CD14-positive monocyte (primary cell): ENCODE results near the gene CACNB2. TPM values are rescaled to one million over a fixed set of nuclear protein-coding genes. Genes with fewer than 3 reads are reported as not detected.

Source experiments
- DNase-seq, 3 donors: peaks; one replicate each; pipeline ENCODE4 v3.0.0-alpha.2; 2011 to 2022
- H2AFZ ChIP-seq: 2 replicates; pipeline ENCODE4 v1.6.0; 2012; ENCODE audit warnings: mild to moderate bottlenecking, low read depth, low read length, inconsistent platforms; ENCODE audit not compliant: insufficient read depth, poor library complexity, severe bottlenecking
- H3K27ac ChIP-seq, 2 donors: 1 replicate in 1 of 2; 2 replicates in 1 of 2; pipeline ENCODE4 v1.5.1; 2012 to 2013; ENCODE audit warnings: low read length in 2 of 2, control low read depth in 1 of 2, inconsistent platforms in 1 of 2, low read depth in 1 of 2, mild to moderate bottlenecking in 1 of 2
- H3K27me3 ChIP-seq, 2 donors: one replicate each; pipeline versions ENCODE4 v1.6.0 to v1.6.1; 2011 to 2013; ENCODE audit warnings: low read length in 2 of 2; ENCODE audit not compliant: control insufficient read depth in 2 of 2, insufficient read depth in 2 of 2
- H3K36me3 ChIP-seq, 2 donors: replicated peaks in 1 of 2; 1 replicate in 1 of 2; 2 replicates in 1 of 2; pipeline versions ENCODE4 v1.5.1 to v1.6.1; 2012 to 2013; ENCODE audit warnings: low read length in 2 of 2, control low read depth in 1 of 2, inconsistent platforms in 1 of 2, mild to moderate bottlenecking in 1 of 2; ENCODE audit not compliant: insufficient read depth in 2 of 2, control insufficient read depth in 1 of 2
- H3K4me1 ChIP-seq, 2 donors: 1 replicate in 1 of 2; 2 replicates in 1 of 2; pipeline versions ENCODE4 v1.5.1 to v1.6.1; 2012 to 2013; ENCODE audit warnings: low read length in 2 of 2, control low read depth in 1 of 2, inconsistent platforms in 1 of 2, mild to moderate bottlenecking in 1 of 2, moderate library complexity in 1 of 2; ENCODE audit not compliant: insufficient read depth in 2 of 2, control insufficient read depth in 1 of 2
- H3K4me2 ChIP-seq: replicated peaks from 2 replicates; pipeline ENCODE3; 2012; ENCODE audit warnings: low read length, moderate library complexity, mild to moderate bottlenecking; ENCODE audit not compliant: poor library complexity, severe bottlenecking; ENCODE audit errors: extremely low read depth
- H3K4me3 ChIP-seq, 3 experiments: fragments of 200-600 bp in 1 of 3; sonication (generic) in 1 of 3; replicated peaks in 1 of 3; 1 replicate in 2 of 3; 2 replicates in 1 of 3; pipeline ENCODE4 v1.5.1; 2011 to 2013; ENCODE audit warnings: low read length in 3 of 3, mild to moderate bottlenecking in 3 of 3, control low read depth in 2 of 3, low read depth in 2 of 3, inconsistent platforms in 1 of 3, moderate library complexity in 1 of 3
- H3K79me2 ChIP-seq: 2 replicates; pipeline ENCODE4 v1.6.0; 2012; ENCODE audit warnings: mild to moderate bottlenecking, control low read depth, inconsistent platforms, low read length, moderate library complexity; ENCODE audit not compliant: insufficient read depth
- H3K9ac ChIP-seq: 2 replicates; pipeline ENCODE4 v1.6.0; 2017; ENCODE audit warnings: low read length, mild to moderate bottlenecking; ENCODE audit not compliant: insufficient read depth, poor library complexity, severe bottlenecking
- H3K9me3 ChIP-seq, 2 donors: replicated peaks in 1 of 2; 1 replicate in 1 of 2; 2 replicates in 1 of 2; pipeline versions ENCODE4 v1.5.1 to v1.6.1; 2012 to 2013; ENCODE audit warnings: low read length in 2 of 2, control low read depth in 1 of 2; ENCODE audit not compliant: control insufficient read depth in 1 of 2, insufficient read depth in 1 of 2
- H4K20me1 ChIP-seq: 2 replicates; pipeline ENCODE4 v1.6.0; 2012; ENCODE audit warnings: mild to moderate bottlenecking, low read length, control low read depth, moderate library complexity; ENCODE audit not compliant: insufficient read depth
- H3K27ac Mint-ChIP-seq, 7 donors: one replicate each; pipeline ENCODE4 v1.8.0; 2020; ENCODE audit warnings: mild to moderate bottlenecking in 7 of 7, mixed read lengths in 7 of 7, moderate library complexity in 6 of 7, inconsistent platforms in 2 of 7
- H3K27me3 Mint-ChIP-seq, 3 donors: one replicate each; pipeline ENCODE4 v1.8.0; 2021 to 2022; ENCODE audit warnings: low read depth in 3 of 3, mild to moderate bottlenecking in 3 of 3, mixed read lengths in 3 of 3, moderate library complexity in 3 of 3, inconsistent platforms in 1 of 3
- H3K36me3 Mint-ChIP-seq, 2 donors: one replicate each; pipeline ENCODE4 v1.8.0; 2020; ENCODE audit warnings: mixed read lengths in 2 of 2, inconsistent platforms in 1 of 2, mild to moderate bottlenecking in 1 of 2
- H3K4me1 Mint-ChIP-seq: one replicate; pipeline ENCODE4 v1.8.0; 2020; ENCODE audit warnings: mild to moderate bottlenecking, mixed read lengths
- H3K4me3 Mint-ChIP-seq, 2 donors: one replicate each; pipeline ENCODE4 v1.8.0; 2020; ENCODE audit warnings: mild to moderate bottlenecking in 2 of 2, mixed read lengths in 2 of 2, moderate library complexity in 1 of 2
- H3K9me3 Mint-ChIP-seq, 7 donors: one replicate each; pipeline ENCODE4 v1.8.0; 2020 to 2022; ENCODE audit warnings: mixed read lengths in 7 of 7, mild to moderate bottlenecking in 6 of 7, moderate library complexity in 6 of 7, inconsistent platforms in 2 of 7
- whole genome bisulfite sequencing: methylation state at CpG from one replicate; pipeline ENCODE4 v1.1.5; 2013; ENCODE audit warnings: missing lambda C conversion rate; ENCODE audit not compliant: insufficient coverage; 5-methylcytosine and 5-hydroxymethylcytosine counted together
- intact Hi-C, 2 donors: fragments of 100-400 bp; cut with micrococcal nuclease; formaldehyde crosslinking; loops; one replicate each; pipeline versions ENCODE4 v1.15.0 to v1.15.1; 2023
- polyA plus RNA-seq, 3 donors: library from polyadenylated mRNA; depleted of rRNA in 1 of 3; unstranded in 2 of 3; stranded (reverse) in 1 of 3; fragments of 300-500 nt in 2 of 3; fragments of >200 nt in 1 of 3; fragmentation: Illumina TruSeq in 2 of 3; gene quantifications; 1 replicate in 2 of 3; 2 replicates in 1 of 3; pipeline ENCODE4 v1.2.3, GENCODE V29; 2012 to 2021
- TF ChIP-seq, protein P1 (sequence below): fragments of 200-600 bp; IDR thresholded peaks from one replicate; pipeline ENCODE4 v1.8.0; 2022; ENCODE audit warnings: antibody characterized with exemption, mild to moderate bottlenecking

CACNB2 gene
- polyA plus RNA-seq, 3 donors, result 0.05 TPM; not detected in 2

DNA sequence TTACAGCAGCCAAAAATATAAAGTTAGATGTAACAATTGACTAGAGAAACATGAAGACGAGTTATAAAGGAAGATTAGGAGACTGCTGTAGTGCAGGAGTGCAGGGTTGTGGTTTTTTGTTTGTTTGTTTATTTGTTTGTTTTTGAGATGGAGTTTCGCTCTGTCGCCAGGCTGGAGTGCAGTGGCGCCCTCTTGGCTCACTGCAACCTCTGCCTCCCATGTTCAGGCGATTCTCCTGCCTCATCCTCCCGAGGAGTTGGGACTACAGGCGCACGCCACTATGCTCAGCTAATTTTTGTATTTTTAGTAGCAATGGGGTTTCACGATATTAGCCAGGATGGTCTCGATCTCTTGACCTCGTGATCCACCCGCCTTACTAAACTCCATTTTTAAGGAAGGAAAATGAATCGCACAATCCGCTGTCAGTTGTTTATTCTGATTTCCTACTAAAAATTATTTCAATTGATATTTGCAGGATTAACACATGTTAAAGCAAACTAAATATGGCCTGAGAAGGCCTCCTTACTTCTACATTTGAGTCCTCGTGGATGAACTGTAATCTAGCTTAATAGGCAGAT, 277.8 kb downstream of the CACNB2 start:
- Histone ChIP-seq H3K79me2 (no peaks in the 10 kb centered on the region), H3K27ac (peak overlapping the region in 1 of 2 donors; percentile 37), H3K4me3 (no peak overlapping the region), H3K4me2 (no peak overlapping the region), H4K20me1 (no peaks in the 10 kb centered on the region), H3K9me3 (no peaks in the 10 kb centered on the region), H3K4me1 (peaks cover 10% of the 10 kb centered on the region in 2 donors), H2AFZ (peak overlapping the region; percentile 57), H3K36me3 (no peaks in the 10 kb centered on the region), H3K27me3 (no peaks in the 10 kb centered on the region), H3K9ac (no peak overlapping the region)
- no peak for DNase-seq
- no peak overlapping the region for H3K27ac Mint-ChIP-seq
- peaks cover 18% of the 10 kb centered on the region for H3K4me1 Mint-ChIP-seq
- TF ChIP-seq, protein P1, sequence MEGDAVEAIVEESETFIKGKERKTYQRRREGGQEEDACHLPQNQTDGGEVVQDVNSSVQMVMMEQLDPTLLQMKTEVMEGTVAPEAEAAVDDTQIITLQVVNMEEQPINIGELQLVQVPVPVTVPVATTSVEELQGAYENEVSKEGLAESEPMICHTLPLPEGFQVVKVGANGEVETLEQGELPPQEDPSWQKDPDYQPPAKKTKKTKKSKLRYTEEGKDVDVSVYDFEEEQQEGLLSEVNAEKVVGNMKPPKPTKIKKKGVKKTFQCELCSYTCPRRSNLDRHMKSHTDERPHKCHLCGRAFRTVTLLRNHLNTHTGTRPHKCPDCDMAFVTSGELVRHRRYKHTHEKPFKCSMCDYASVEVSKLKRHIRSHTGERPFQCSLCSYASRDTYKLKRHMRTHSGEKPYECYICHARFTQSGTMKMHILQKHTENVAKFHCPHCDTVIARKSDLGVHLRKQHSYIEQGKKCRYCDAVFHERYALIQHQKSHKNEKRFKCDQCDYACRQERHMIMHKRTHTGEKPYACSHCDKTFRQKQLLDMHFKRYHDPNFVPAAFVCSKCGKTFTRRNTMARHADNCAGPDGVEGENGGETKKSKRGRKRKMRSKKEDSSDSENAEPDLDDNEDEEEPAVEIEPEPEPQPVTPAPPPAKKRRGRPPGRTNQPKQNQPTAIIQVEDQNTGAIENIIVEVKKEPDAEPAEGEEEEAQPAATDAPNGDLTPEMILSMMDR, result no peak
- H3K36me3 Mint-ChIP-seq, result peaks cover 0 to 4% of the 10 kb centered on the region in 2 donors
- intact Hi-C loops, result no loop called here
- H3K9me3 Mint-ChIP-seq, result peaks cover 0 to 16% (median 4%) of the 10 kb centered on the region in 7 donors
- WGBS, result 100% methylated on average over 1 of the region's 15 CpGs
- H3K27me3 Mint-ChIP-seq, result no peaks in the 10 kb centered on the region
- no peak overlapping the region for H3K4me3 Mint-ChIP-seq

DNA sequence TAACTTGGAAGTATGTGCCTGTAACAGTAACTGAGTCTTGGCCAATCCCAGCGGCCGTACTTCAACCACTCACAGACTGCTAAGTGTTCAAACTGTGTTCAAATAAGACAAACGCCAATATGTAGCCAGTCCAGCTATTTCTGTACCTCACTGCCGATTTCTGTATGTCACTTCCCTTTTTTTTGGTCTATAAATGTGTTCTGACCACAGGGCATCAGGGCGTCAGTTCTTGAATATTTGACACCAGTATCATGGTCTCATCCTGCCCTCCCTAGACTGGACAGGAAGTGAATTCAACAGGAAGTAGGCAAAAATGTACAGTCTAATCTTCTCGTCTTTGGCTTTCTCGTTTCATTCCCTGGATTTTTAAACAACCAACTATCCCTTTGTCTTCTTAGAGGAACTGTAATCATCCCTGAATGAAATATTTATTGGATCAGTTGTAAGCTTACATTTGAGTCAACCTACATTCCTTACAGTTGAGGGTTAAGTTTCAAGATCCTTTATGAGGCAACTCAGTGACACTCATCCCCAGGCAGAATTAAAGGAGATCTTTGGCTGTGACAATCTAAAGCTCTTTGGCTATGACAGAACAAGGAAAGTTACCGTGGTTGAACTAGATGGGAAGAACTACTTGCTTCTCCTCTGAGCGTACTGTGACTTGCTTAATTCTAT, 278.5 kb downstream of the CACNB2 start:
- 44% methylated on average over 4 of the region's 9 CpGs for WGBS
- Mint-ChIP-seq H3K36me3 (peaks cover 0 to 4% of the 10 kb centered on the region in 2 donors), H3K4me1 (peaks cover 18% of the 10 kb centered on the region), H3K27me3 (no peaks in the 10 kb centered on the region), H3K27ac (peak overlapping the region in 3 of 7 donors; percentile 7 to 38 (median 7)), H3K4me3 (peak overlapping the region in 1 of 2 donors; percentile 46), H3K9me3 (peaks cover 0 to 16% (median 4%) of the 10 kb centered on the region in 7 donors)
- no peaks in the 10 kb centered on the region for H3K36me3 ChIP-seq
- H2AFZ ChIP-seq, result peak overlapping the region; percentile 57
- H3K27ac ChIP-seq, result peak overlapping the region in 1 of 2 donors; percentile 37
- no peaks in the 10 kb centered on the region for H4K20me1 ChIP-seq
- peak overlapping the region; percentile 46 for H3K4me2 ChIP-seq
- TF ChIP-seq, protein P1, result no peak
- H3K4me1 ChIP-seq, result peaks cover 10% of the 10 kb centered on the region in 2 donors
- H3K27me3 ChIP-seq, result no peaks in the 10 kb centered on the region
- intact Hi-C loops, result no loop called here
- H3K9ac ChIP-seq, result no peak overlapping the region
- peak; percentile 31 to 45 (median 43) for DNase-seq
- H3K4me3 ChIP-seq, result peak overlapping the region in 2 of 3 experiments; percentile 9 to 45
- H3K79me2 ChIP-seq, result no peaks in the 10 kb centered on the region
- no peaks in the 10 kb centered on the region for H3K9me3 ChIP-seq
